Trophoblast cell (in vitro differentiated cells and primary cell): ENCODE results near the gene TMEM132C.

ENCODE experiments used
- DNase-seq, 2 donors: peaks; one replicate each; pipeline ENCODE4 v3.0.0-alpha.2; 2016
- H2AFZ ChIP-seq: 2 replicates; pipeline ENCODE4 v1.6.1; 2013; ENCODE audit warnings: low read length, moderate library complexity, mild to moderate bottlenecking; ENCODE audit not compliant: insufficient read depth, poor library complexity
- H2AK5ac ChIP-seq: 2 replicates; pipeline ENCODE4 v1.6.1; 2013; ENCODE audit warnings: mild to moderate bottlenecking, low read length
- H2BK120ac ChIP-seq: 2 replicates; pipeline ENCODE4 v1.6.1; 2013; ENCODE audit warnings: low read length, mild to moderate bottlenecking, moderate library complexity; ENCODE audit not compliant: insufficient read depth, poor library complexity
- H2BK12ac ChIP-seq: 2 replicates; pipeline ENCODE4 v1.6.1; 2013; ENCODE audit warnings: mild to moderate bottlenecking, low read length, moderate library complexity
- H2BK5ac ChIP-seq: 2 replicates; pipeline ENCODE4 v1.6.1; 2013; ENCODE audit warnings: low read length, low read depth, moderate library complexity, mild to moderate bottlenecking; ENCODE audit not compliant: poor library complexity
- H3K14ac ChIP-seq: 2 replicates; pipeline ENCODE4 v1.6.1; 2013; ENCODE audit warnings: mild to moderate bottlenecking, low read length
- H3K18ac ChIP-seq: 2 replicates; pipeline ENCODE4 v1.6.1; 2013; ENCODE audit warnings: mild to moderate bottlenecking, low read length
- H3K23ac ChIP-seq: 2 replicates; pipeline ENCODE4 v1.6.1; 2013; ENCODE audit warnings: low read length
- H3K27ac ChIP-seq: 2 replicates; pipeline ENCODE4 v1.5.1; 2013; ENCODE audit warnings: low read depth, mild to moderate bottlenecking, inconsistent platforms, low read length, moderate library complexity
- H3K27me3 ChIP-seq: 2 replicates; pipeline ENCODE4 v1.6.1; 2013; ENCODE audit warnings: inconsistent platforms, mild to moderate bottlenecking, low read length, moderate library complexity; ENCODE audit not compliant: insufficient read depth
- H3K36me3 ChIP-seq, 2 experiments: 1 replicate in 1 of 2; 2 replicates in 1 of 2; pipeline ENCODE4 v1.6.1; 2013; ENCODE audit warnings: low read length in 2 of 2, mild to moderate bottlenecking in 2 of 2, moderate library complexity in 1 of 2; ENCODE audit not compliant: insufficient read depth in 2 of 2, control insufficient read depth in 1 of 2
- H3K4ac ChIP-seq: 2 replicates; pipeline ENCODE4 v1.6.1; 2013; ENCODE audit warnings: low read depth, mild to moderate bottlenecking, low read length, moderate library complexity
- H3K4me1 ChIP-seq, 2 experiments: 1 replicate in 1 of 2; 2 replicates in 1 of 2; pipeline ENCODE4 v1.6.1; 2013; ENCODE audit warnings: low read length in 2 of 2, mild to moderate bottlenecking in 2 of 2, moderate library complexity in 1 of 2; ENCODE audit not compliant: insufficient read depth in 2 of 2, control insufficient read depth in 1 of 2
- H3K4me2 ChIP-seq: 2 replicates; pipeline ENCODE4 v1.6.1; 2013; ENCODE audit warnings: inconsistent platforms, mild to moderate bottlenecking, low read length, moderate library complexity
- H3K4me3 ChIP-seq: 2 replicates; pipeline ENCODE4 v1.5.1; 2013; ENCODE audit warnings: mild to moderate bottlenecking, low read depth, low read length, inconsistent platforms
- H3K79me1 ChIP-seq: one replicate; pipeline ENCODE4 v1.6.1; 2013; ENCODE audit warnings: low read length
- H3K79me2 ChIP-seq: 2 replicates; pipeline ENCODE4 v1.6.1; 2013; ENCODE audit warnings: low read length, mild to moderate bottlenecking; ENCODE audit not compliant: control insufficient read depth, insufficient read depth, poor library complexity
- H3K9ac ChIP-seq: 2 replicates; pipeline ENCODE4 v1.6.1; 2013; ENCODE audit warnings: mild to moderate bottlenecking, low read length
- H3K9me3 ChIP-seq: 2 replicates; pipeline ENCODE4 v1.6.1; 2013; ENCODE audit warnings: low read depth, mild to moderate bottlenecking, control low read depth, inconsistent platforms, low read length; ENCODE audit not compliant: insufficient read depth
- H4K12ac ChIP-seq: 2 replicates; pipeline ENCODE4 v1.6.1; 2013; ENCODE audit warnings: low read depth, mild to moderate bottlenecking, low read length, moderate library complexity
- H4K8ac ChIP-seq: 2 replicates; pipeline ENCODE4 v1.6.1; 2013; ENCODE audit warnings: low read depth, mild to moderate bottlenecking, low read length, moderate library complexity
- H4K91ac ChIP-seq: one replicate; pipeline ENCODE4 v1.6.1; 2013; ENCODE audit warnings: low read depth, mild to moderate bottlenecking, low read length, moderate library complexity
- WGBS: extraction: QIAGEN DNeasy Blood & Tissue Kit; methylation state at CpG from one replicate; pipeline ENCODE4 v1.1.7; 2013; ENCODE audit warnings: missing lambda C conversion rate; ENCODE audit not compliant: insufficient read length, insufficient coverage; ENCODE audit errors: extremely low coverage; 5-methylcytosine and 5-hydroxymethylcytosine counted together

Gene TMEM132C

GRCh38 chr12:128727999-128728398, 461.0 kb downstream of the TMEM132C start:
- no CpG with 5 or more reads among the region's 4 CpGs for WGBS
- H3K4me3 ChIP-seq = no peak overlapping the region
- H3K14ac ChIP-seq = no peak overlapping the region

GRCh38 chr12:128729628-128730121, 462.7 kb downstream of the TMEM132C start:
- Histone ChIP-seq H4K91ac (no peak overlapping the region), H3K79me1 (no peaks in the 10 kb centered on the region), H2AFZ (no peak overlapping the region), H4K12ac (no peak overlapping the region), H3K27me3 (no peaks in the 10 kb centered on the region), H2BK120ac (no peak overlapping the region), H2BK12ac (no peak overlapping the region), H2BK5ac (no peak overlapping the region), H3K14ac (no peak overlapping the region), H3K4me3 (no peak overlapping the region), H3K4me1 (no peaks in the 10 kb centered on the region), H3K9me3 (no peaks in the 10 kb centered on the region), H3K4ac (no peak overlapping the region), H3K18ac (no peak overlapping the region), H3K23ac (no peak overlapping the region), H4K8ac (no peak overlapping the region), H3K4me2 (no peak overlapping the region), H3K36me3 (no peaks in the 10 kb centered on the region), H3K27ac (no peak overlapping the region), H3K9ac (no peak overlapping the region), H2AK5ac (no peak overlapping the region), H3K79me2 (no peaks in the 10 kb centered on the region)
- no CpG with 5 or more reads among the region's 8 CpGs for WGBS
- DNase-seq = no peak

More at GRCh38 chr12:128727999-128728398, 461.0 kb downstream of the TMEM132C start:
- Histone ChIP-seq H3K4ac (no peak overlapping the region), H3K79me1 (no peaks in the 10 kb centered on the region), H3K9ac (no peak overlapping the region), H3K27ac (no peak overlapping the region), H3K9me3 (no peaks in the 10 kb centered on the region), H3K18ac (no peak overlapping the region), H3K4me2 (no peak overlapping the region), H4K12ac (no peak overlapping the region), H3K36me3 (no peaks in the 10 kb centered on the region), H2AK5ac (no peak overlapping the region), H3K23ac (no peak overlapping the region), H2BK12ac (no peak overlapping the region), H3K79me2 (no peaks in the 10 kb centered on the region), H2BK5ac (no peak overlapping the region), H2BK120ac (no peak overlapping the region), H3K27me3 (no peaks in the 10 kb centered on the region), H4K8ac (no peak overlapping the region), H3K4me1 (no peaks in the 10 kb centered on the region), H2AFZ (no peak overlapping the region), H4K91ac (no peak overlapping the region)
- no peak for DNase-seq

- Histone ChIP-seq H2AFZ (no peak overlapping the region), H4K12ac (no peak overlapping the region), H3K4me3 (no peak overlapping the region), H3K36me3 (no peaks in the 10 kb centered on the region), H2BK120ac (no peak overlapping the region), H3K9me3 (no peaks in the 10 kb centered on the region), H4K91ac (no peak overlapping the region), H3K79me1 (no peaks in the 10 kb centered on the region), H2BK12ac (no peak overlapping the region), H3K4ac (no peak overlapping the region), H2BK5ac (no peak overlapping the region), H2AK5ac (no peak overlapping the region), H3K9ac (no peak overlapping the region), H3K18ac (no peak overlapping the region), H3K27me3 (no peaks in the 10 kb centered on the region), H4K8ac (no peak overlapping the region), H3K14ac (no peak overlapping the region), H3K4me2 (no peak overlapping the region), H3K27ac (no peak overlapping the region), H3K23ac (no peak overlapping the region), H3K4me1 (no peaks in the 10 kb centered on the region), H3K79me2 (no peaks in the 10 kb centered on the region)
- WGBS = no CpG with 5 or more reads among the region's 5 CpGs
- no peak for DNase-seq
Measured at GRCh38 chr12:128734371-128734770, 467.4 kb downstream of the TMEM132C start.

GRCh38 chr12:128737292-128737966, 470.5 kb downstream of the TMEM132C start:
- Histone ChIP-seq H3K4me2 (no peak overlapping the region), H3K79me2 (no peaks in the 10 kb centered on the region), H4K12ac (no peak overlapping the region), H3K9me3 (no peaks in the 10 kb centered on the region), H3K23ac (no peak overlapping the region), H3K27ac (no peak overlapping the region), H3K14ac (no peak overlapping the region), H3K36me3 (no peaks in the 10 kb centered on the region), H2BK12ac (no peak overlapping the region), H2BK120ac (no peak overlapping the region), H3K4me1 (no peaks in the 10 kb centered on the region), H3K9ac (no peak overlapping the region), H3K27me3 (no peaks in the 10 kb centered on the region), H3K4me3 (no peak overlapping the region), H4K8ac (no peak overlapping the region), H2BK5ac (no peak overlapping the region), H2AK5ac (no peak overlapping the region), H2AFZ (no peak overlapping the region), H3K4ac (no peak overlapping the region), H3K18ac (no peak overlapping the region), H3K79me1 (no peaks in the 10 kb centered on the region), H4K91ac (no peak overlapping the region)
- no peak for DNase-seq
- WGBS = no CpG with 5 or more reads among the region's 3 CpGs
